GM23338 (cell line): ENCODE results near the gene ADCY1.

Source experiments
- CREB1 ChIP-seq: fragments of 250-450 bp; sonication (Bioruptor Pico); IDR thresholded peaks from 2 replicates; pipeline ENCODE4 v1.5.0; 2020; ENCODE audit warnings: low read depth, mild to moderate bottlenecking, moderate library complexity
- EZH2 ChIP-seq: fragments of 200-600 bp; sonication (generic); IDR thresholded peaks from one replicate; pipeline ENCODE4 v1.8.0; 2017; ENCODE audit warnings: antibody characterized with exemption, mild to moderate bottlenecking, low read depth; ENCODE audit not compliant: unreplicated experiment
- JUNB ChIP-seq: IDR thresholded peaks from one replicate; pipeline ENCODE4 v1.6.1; 2016; ENCODE audit warnings: antibody characterized with exemption; ENCODE audit not compliant: unreplicated experiment
- POLR2AphosphoS5 ChIP-seq: IDR thresholded peaks from 2 replicates; pipeline ENCODE4 v1.6.1; 2016; ENCODE audit warnings: antibody characterized with exemption, low read depth
- STAT1 ChIP-seq: IDR thresholded peaks from one replicate; pipeline ENCODE4 v1.6.1; 2016; ENCODE audit warnings: antibody characterized with exemption; ENCODE audit not compliant: unreplicated experiment
- TF ChIP-seq, protein P1 (sequence below), 2 experiments: fragments of 200-600 bp in 1 of 2; sonication (generic) in 1 of 2; conservative IDR thresholded peaks; 2 replicates each; pipeline versions ENCODE4 v1.5.1 to v1.6.1; 2016 to 2017; ENCODE audit warnings: antibody characterized with exemption in 2 of 2, low read depth in 2 of 2, mild to moderate bottlenecking in 2 of 2, moderate library complexity in 1 of 2
- TF ChIP-seq, protein P2 (sequence below): IDR thresholded peaks from one replicate; pipeline ENCODE4 v1.6.1; 2018; ENCODE audit warnings: antibody characterized with exemption; ENCODE audit not compliant: unreplicated experiment

DNA sequence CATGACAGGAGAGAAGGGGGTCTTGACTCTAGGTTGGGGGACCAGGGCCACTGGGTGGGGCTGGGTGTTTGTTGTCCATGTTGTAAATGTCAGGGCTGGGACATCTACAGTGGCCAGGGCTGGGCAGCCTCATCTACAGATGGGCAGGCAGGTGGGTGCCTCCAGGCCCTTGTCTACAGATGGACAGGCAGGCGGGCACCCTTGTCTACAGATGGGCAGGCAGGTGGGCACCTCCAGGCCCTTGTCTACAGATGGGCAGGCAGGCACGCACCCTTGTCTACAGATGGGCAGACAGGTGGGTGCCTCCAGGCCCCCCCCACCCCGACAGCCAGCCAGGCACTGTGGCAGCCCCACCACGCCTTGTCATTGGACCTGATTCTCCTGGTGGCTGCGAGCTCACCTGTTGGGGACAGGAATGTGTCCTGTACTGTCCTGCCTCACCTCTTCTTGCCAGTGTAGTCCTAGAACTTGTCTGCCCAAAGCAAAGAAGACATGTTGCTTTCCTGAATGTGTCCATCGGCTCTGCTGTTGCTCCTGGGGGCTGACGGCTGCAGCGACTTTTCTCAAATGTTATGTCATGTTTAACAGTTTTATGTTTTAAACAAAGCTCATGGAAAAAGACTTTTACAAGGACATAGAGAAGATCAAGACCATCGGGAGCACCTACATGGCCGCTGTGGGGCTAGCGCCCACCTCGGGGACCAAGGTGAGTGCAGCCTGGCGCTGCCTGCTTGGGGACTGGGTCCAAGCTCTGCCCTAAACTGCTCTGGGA, 129.9 kb downstream of the ADCY1 start:
- TF ChIP-seq, protein P1, sequence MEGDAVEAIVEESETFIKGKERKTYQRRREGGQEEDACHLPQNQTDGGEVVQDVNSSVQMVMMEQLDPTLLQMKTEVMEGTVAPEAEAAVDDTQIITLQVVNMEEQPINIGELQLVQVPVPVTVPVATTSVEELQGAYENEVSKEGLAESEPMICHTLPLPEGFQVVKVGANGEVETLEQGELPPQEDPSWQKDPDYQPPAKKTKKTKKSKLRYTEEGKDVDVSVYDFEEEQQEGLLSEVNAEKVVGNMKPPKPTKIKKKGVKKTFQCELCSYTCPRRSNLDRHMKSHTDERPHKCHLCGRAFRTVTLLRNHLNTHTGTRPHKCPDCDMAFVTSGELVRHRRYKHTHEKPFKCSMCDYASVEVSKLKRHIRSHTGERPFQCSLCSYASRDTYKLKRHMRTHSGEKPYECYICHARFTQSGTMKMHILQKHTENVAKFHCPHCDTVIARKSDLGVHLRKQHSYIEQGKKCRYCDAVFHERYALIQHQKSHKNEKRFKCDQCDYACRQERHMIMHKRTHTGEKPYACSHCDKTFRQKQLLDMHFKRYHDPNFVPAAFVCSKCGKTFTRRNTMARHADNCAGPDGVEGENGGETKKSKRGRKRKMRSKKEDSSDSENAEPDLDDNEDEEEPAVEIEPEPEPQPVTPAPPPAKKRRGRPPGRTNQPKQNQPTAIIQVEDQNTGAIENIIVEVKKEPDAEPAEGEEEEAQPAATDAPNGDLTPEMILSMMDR (conservative IDR thresholded peaks at IDR 0.05; ENCODE audit: low read depth in 2 of 2) = no peak
- TF ChIP-seq, protein P2, sequence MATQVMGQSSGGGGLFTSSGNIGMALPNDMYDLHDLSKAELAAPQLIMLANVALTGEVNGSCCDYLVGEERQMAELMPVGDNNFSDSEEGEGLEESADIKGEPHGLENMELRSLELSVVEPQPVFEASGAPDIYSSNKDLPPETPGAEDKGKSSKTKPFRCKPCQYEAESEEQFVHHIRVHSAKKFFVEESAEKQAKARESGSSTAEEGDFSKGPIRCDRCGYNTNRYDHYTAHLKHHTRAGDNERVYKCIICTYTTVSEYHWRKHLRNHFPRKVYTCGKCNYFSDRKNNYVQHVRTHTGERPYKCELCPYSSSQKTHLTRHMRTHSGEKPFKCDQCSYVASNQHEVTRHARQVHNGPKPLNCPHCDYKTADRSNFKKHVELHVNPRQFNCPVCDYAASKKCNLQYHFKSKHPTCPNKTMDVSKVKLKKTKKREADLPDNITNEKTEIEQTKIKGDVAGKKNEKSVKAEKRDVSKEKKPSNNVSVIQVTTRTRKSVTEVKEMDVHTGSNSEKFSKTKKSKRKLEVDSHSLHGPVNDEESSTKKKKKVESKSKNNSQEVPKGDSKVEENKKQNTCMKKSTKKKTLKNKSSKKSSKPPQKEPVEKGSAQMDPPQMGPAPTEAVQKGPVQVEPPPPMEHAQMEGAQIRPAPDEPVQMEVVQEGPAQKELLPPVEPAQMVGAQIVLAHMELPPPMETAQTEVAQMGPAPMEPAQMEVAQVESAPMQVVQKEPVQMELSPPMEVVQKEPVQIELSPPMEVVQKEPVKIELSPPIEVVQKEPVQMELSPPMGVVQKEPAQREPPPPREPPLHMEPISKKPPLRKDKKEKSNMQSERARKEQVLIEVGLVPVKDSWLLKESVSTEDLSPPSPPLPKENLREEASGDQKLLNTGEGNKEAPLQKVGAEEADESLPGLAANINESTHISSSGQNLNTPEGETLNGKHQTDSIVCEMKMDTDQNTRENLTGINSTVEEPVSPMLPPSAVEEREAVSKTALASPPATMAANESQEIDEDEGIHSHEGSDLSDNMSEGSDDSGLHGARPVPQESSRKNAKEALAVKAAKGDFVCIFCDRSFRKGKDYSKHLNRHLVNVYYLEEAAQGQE = no peak
- TF ChIP-seq EZH2 = no peak
- TF ChIP-seq POLR2AphosphoS5 = no peak
- no peak for TF ChIP-seq CREB1 (CRISPR knock-in tag)
- TF ChIP-seq JUNB = no peak
- TF ChIP-seq STAT1 = no peak
